DND-41 (cell line): ENCODE measurements around the gene EGF.

Experiments used
- EZH2 ChIP-seq: IDR thresholded peaks from 3 replicates; pipeline ENCODE4 v1.6.1; 2012; ENCODE audit warnings: borderline replicate concordance, low read depth, mild to moderate bottlenecking, moderate library complexity, low read length, inconsistent platforms; ENCODE audit not compliant: severe bottlenecking
- TF ChIP-seq, protein P1 (sequence below): IDR thresholded peaks from 2 replicates; pipeline ENCODE4 v1.5.1; 2012; ENCODE audit warnings: borderline replicate concordance, low read length, moderate library complexity, mild to moderate bottlenecking; ENCODE audit not compliant: poor library complexity, severe bottlenecking; ENCODE audit errors: extremely low read depth

DNA sequence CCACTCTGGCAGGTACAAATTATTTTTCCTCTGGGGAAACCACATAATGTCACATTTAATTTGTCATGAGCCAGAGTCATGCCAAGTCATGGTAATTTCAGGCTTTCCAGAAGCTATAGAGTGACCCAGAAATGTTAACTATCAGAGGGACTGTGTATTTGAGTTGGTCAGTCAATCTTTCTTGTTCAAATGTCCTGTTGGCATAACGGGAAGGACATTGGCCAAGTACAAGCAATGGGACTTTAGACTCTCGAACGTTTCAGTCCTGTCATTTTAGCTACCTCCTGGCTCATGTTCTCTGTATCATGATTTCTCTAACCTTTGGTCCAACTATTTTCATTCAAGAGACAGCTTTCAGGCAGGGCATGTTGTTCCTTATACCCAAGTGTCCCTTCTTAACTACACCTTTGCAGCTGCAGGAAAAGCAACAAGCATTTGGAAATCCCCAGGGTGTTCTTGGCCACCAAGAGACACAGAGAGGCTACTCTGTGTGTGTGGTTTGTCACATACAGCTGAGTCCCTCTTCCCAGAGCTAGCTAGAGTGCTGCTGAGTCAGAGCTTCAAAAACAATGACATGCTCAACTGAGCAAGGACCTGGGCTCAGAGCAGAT is 142.6 kb downstream of the EGF start:
- TF ChIP-seq, protein P1, sequence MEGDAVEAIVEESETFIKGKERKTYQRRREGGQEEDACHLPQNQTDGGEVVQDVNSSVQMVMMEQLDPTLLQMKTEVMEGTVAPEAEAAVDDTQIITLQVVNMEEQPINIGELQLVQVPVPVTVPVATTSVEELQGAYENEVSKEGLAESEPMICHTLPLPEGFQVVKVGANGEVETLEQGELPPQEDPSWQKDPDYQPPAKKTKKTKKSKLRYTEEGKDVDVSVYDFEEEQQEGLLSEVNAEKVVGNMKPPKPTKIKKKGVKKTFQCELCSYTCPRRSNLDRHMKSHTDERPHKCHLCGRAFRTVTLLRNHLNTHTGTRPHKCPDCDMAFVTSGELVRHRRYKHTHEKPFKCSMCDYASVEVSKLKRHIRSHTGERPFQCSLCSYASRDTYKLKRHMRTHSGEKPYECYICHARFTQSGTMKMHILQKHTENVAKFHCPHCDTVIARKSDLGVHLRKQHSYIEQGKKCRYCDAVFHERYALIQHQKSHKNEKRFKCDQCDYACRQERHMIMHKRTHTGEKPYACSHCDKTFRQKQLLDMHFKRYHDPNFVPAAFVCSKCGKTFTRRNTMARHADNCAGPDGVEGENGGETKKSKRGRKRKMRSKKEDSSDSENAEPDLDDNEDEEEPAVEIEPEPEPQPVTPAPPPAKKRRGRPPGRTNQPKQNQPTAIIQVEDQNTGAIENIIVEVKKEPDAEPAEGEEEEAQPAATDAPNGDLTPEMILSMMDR: no peak
- TF ChIP-seq EZH2: no peak
